Spinal cord (tissue), 4 donors: ENCODE measurements around the gene KCNN4. TPM values are rescaled to one million over a fixed set of nuclear protein-coding genes. Genes with fewer than 3 reads are reported as not detected.

ENCODE experiments used
- polyA plus RNA-seq, 2 donors: library from polyadenylated mRNA; unstranded; fragments of 120-200 nt; gene quantifications; one replicate each; pipeline ENCODE4 v1.2.1, GENCODE V29; 2013; ENCODE audit not compliant: insufficient read length in 2 of 2
- total RNA-seq, 2 donors: library from RNA; depleted of rRNA in 1 of 2; stranded (reverse); fragments of 120-200 nt in 1 of 2; fragments of >200 nt in 1 of 2; gene quantifications; one replicate each; pipeline versions ENCODE4 v1.2.3 to v1.2.4, GENCODE V29; 2013 to 2014

KCNN4 gene
- total and polyA plus RNA-seq, 4 donors: 0.62 to 1.1 (median 0.81) TPM

Other genes starting within 250 kb of the KCNN4 start
- under 1 TPM; 0.40 to 0.94 TPM for gene ZNF575, start 247.8 kb downstream of the KCNN4 start, total RNA-seq
- 10 to 100 TPM in 1 of 2 donors, 1 to 10 TPM in 1; 6.4 to 11.2 TPM for gene ZNF575, start 247.8 kb downstream of the KCNN4 start, polyA plus RNA-seq
- gene XRCC1, start 205.4 kb downstream of the KCNN4 start, total RNA-seq: 10 to 100 TPM; 10.4 to 44.5 TPM
- gene XRCC1, start 205.4 kb downstream of the KCNN4 start, polyA plus RNA-seq: 10 to 100 TPM; 49.4 to 53.2 TPM
- gene PINLYP, start 205.2 kb downstream of the KCNN4 start, total RNA-seq: 10 to 100 TPM in 1 of 2 donors, 1 to 10 TPM in 1; 3.4 to 13.7 TPM
- gene PINLYP, start 205.2 kb downstream of the KCNN4 start, polyA plus RNA-seq: 10 to 100 TPM; 12.9 to 21.6 TPM
- 10 to 100 TPM; 25.2 to 60.9 TPM for gene IRGQ, start 184.8 kb downstream of the KCNN4 start, total RNA-seq
- gene IRGQ, start 184.8 kb downstream of the KCNN4 start, polyA plus RNA-seq: 10 to 100 TPM; 40.9 to 50.9 TPM
- gene ZNF576, start 184.4 kb downstream of the KCNN4 start, total RNA-seq: 10 to 100 TPM in 1 of 2 donors, 1 to 10 TPM in 1; 8.0 to 12.1 TPM
- gene ZNF576, start 184.4 kb downstream of the KCNN4 start, polyA plus RNA-seq: 10 to 100 TPM; 18.4 to 18.8 TPM
- under 1 TPM; 0.10 to 0.22 TPM for gene SRRM5, start 168.9 kb downstream of the KCNN4 start, total RNA-seq
- 1 to 10 TPM; 1.2 to 2.5 TPM for gene SRRM5, start 168.9 kb downstream of the KCNN4 start, polyA plus RNA-seq
- gene ZNF428, start 161.3 kb downstream of the KCNN4 start, total RNA-seq: 100 to 1,000 TPM in 1 of 2 donors, 10 to 100 TPM in 1; 66.1 to 123 TPM
- 100 to 1,000 TPM; 290 to 305 TPM for gene ZNF428, start 161.3 kb downstream of the KCNN4 start, polyA plus RNA-seq
- gene CADM4, start 141.1 kb downstream of the KCNN4 start, total RNA-seq: 10 to 100 TPM; 92.3 to 99.3 TPM
- 100 to 1,000 TPM; 313 to 325 TPM for gene CADM4, start 141.1 kb downstream of the KCNN4 start, polyA plus RNA-seq
- gene PLAUR, start 110.8 kb downstream of the KCNN4 start, total RNA-seq: 1 to 10 TPM; 6.9 to 9.0 TPM
- 1 to 10 TPM; 5.7 to 7.4 TPM for gene PLAUR, start 110.8 kb downstream of the KCNN4 start, polyA plus RNA-seq
- not detected for gene IRGC, start 64.9 kb downstream of the KCNN4 start, total RNA-seq
- gene IRGC, start 64.9 kb downstream of the KCNN4 start, polyA plus RNA-seq: not detected
- gene SMG9, start 26.0 kb downstream of the KCNN4 start, total RNA-seq: 10 to 100 TPM in 1 of 2 donors, 1 to 10 TPM in 1; 9.2 to 36.6 TPM
- 100 to 1,000 TPM in 1 of 2 donors, 10 to 100 TPM in 1; 76.5 to 110 TPM for gene SMG9, start 26.0 kb downstream of the KCNN4 start, polyA plus RNA-seq
- 1 to 10 TPM; 2.3 to 7.1 TPM for gene LYPD5, start 21.5 kb upstream of the KCNN4 start, total RNA-seq
- gene LYPD5, start 21.5 kb upstream of the KCNN4 start, polyA plus RNA-seq: 1 to 10 TPM; 7.3 to 8.5 TPM
- gene ZNF283, start 46.3 kb upstream of the KCNN4 start, total RNA-seq: 10 to 100 TPM; 22.0 to 37.7 TPM
- gene ZNF283, start 46.3 kb upstream of the KCNN4 start, polyA plus RNA-seq: 10 to 100 TPM; 11.8 to 12.2 TPM
- gene ZNF404, start 103.0 kb upstream of the KCNN4 start, total RNA-seq: 10 to 100 TPM in 1 of 2 donors, 1 to 10 TPM in 1; 8.5 to 11.6 TPM
- 10 to 100 TPM; 16.1 to 19.3 TPM for gene ZNF404, start 103.0 kb upstream of the KCNN4 start, polyA plus RNA-seq
- 10 to 100 TPM; 20.6 to 31.6 TPM for gene ZNF45, start 154.3 kb upstream of the KCNN4 start, total RNA-seq
- 10 to 100 TPM; 18.1 to 22.1 TPM for gene ZNF45, start 154.3 kb upstream of the KCNN4 start, polyA plus RNA-seq
- 10 to 100 TPM; 18.2 to 18.3 TPM for gene ZNF221, start 170.3 kb upstream of the KCNN4 start, total RNA-seq
- 1 to 10 TPM; 6.2 to 8.4 TPM for gene ZNF221, start 170.3 kb upstream of the KCNN4 start, polyA plus RNA-seq
- gene ZNF155, start 203.2 kb upstream of the KCNN4 start, total RNA-seq: 10 to 100 TPM; 12.3 to 14.5 TPM
- 10 to 100 TPM; 10.2 to 15.0 TPM for gene ZNF155, start 203.2 kb upstream of the KCNN4 start, polyA plus RNA-seq
- gene ZNF230, start 222.0 kb upstream of the KCNN4 start, total RNA-seq: 1 to 10 TPM; 6.3 to 7.8 TPM
- 1 to 10 TPM; 4.9 to 5.3 TPM for gene ZNF230, start 222.0 kb upstream of the KCNN4 start, polyA plus RNA-seq
- 1 to 10 TPM; 9.4 to 9.9 TPM for gene ZNF222, start 244.4 kb upstream of the KCNN4 start, total RNA-seq
- gene ZNF222, start 244.4 kb upstream of the KCNN4 start, polyA plus RNA-seq: 1 to 10 TPM; 9.6 to 9.9 TPM